ENCODE data around the gene ETNK2. TPM values are rescaled to one million over a fixed set of nuclear protein-coding genes. Genes with fewer than 3 reads are reported as not detected.

Gene ETNK2
- total and polyA plus RNA-seq, 2 experiments from 2014 or later = 7.6 to 26.2 TPM

DNA sequence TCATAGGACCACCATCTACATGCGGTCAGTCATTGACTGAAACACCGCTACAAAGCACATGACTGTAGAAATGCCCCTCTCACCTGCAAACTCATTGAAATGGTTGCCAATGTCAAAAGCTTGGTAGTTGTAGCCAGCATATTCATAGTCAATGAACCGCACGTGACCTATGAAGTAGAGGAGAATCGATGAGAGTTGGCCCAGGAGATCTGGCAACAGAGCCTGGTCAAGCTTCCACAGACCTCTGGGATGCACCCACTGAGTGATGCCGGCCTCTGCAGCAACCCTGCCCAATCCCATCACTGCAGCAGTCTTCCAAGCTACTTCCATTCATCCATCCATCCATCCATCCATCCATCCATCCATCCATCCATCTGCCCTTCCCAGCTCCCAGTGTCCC lies 11.9 kb downstream of the ETNK2 start (continued):
- no peak for TF ChIP-seq ZNF462 (CRISPR knock-in tag; IDR thresholded peaks at IDR 0.05)
- no peak for TF ChIP-seq STAT1 (IDR thresholded peaks at IDR 0.05; ENCODE audit: unreplicated experiment)
- TF ChIP-seq, protein P1, sequence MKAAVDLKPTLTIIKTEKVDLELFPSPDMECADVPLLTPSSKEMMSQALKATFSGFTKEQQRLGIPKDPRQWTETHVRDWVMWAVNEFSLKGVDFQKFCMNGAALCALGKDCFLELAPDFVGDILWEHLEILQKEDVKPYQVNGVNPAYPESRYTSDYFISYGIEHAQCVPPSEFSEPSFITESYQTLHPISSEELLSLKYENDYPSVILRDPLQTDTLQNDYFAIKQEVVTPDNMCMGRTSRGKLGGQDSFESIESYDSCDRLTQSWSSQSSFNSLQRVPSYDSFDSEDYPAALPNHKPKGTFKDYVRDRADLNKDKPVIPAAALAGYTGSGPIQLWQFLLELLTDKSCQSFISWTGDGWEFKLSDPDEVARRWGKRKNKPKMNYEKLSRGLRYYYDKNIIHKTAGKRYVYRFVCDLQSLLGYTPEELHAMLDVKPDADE (IDR thresholded peaks at IDR 0.05) = no peak
- no peak for TF ChIP-seq ZNF114 (CRISPR knock-in tag; IDR thresholded peaks at IDR 0.05)
- no peak for TF ChIP-seq JUNB (IDR thresholded peaks at IDR 0.05; ENCODE audit: unreplicated experiment)
- no peak for TF ChIP-seq CTCF (conservative IDR thresholded peaks at IDR 0.05; ENCODE audit: low read depth in 2 of 2)
- no peak for TF ChIP-seq NANOG (IDR thresholded peaks at IDR 0.05; ENCODE audit: borderline replicate concordance)
- TF ChIP-seq EZH2 (IDR thresholded peaks at IDR 0.05; ENCODE audit: low read depth, unreplicated experiment) = no peak
- no peak for TF ChIP-seq EZH2phosphoT487 (IDR thresholded peaks at IDR 0.05; ENCODE audit: unreplicated experiment)
